Muscle layer of duodenum (tissue), 2 donors: ENCODE measurements around the gene ERGIC2.
"Not testable (repeated sequence)": the region's sequence is repeated elsewhere in the genome, so short reads cannot be mapped to it uniquely, and the experiment has no call there.

Experiments
- H3K27ac ChIP-seq: one replicate; pipeline ENCODE4 v1.7.0; 2013; ENCODE audit warnings: mild to moderate bottlenecking, low read length
- H3K27me3 ChIP-seq: one replicate; pipeline ENCODE4 v1.7.0; 2013; ENCODE audit warnings: low read depth, mild to moderate bottlenecking, control low read depth, low read length
- H3K36me3 ChIP-seq, 2 donors: one replicate each; pipeline ENCODE4 v1.7.0; 2013; ENCODE audit warnings: low read length in 2 of 2, control low read depth in 1 of 2, mild to moderate bottlenecking in 1 of 2; ENCODE audit not compliant: insufficient read depth in 2 of 2, control insufficient read depth in 1 of 2
- H3K4me1 ChIP-seq, 2 donors: one replicate each; pipeline ENCODE4 v1.7.0; 2013; ENCODE audit warnings: low read length in 2 of 2, mild to moderate bottlenecking in 2 of 2, control low read depth in 1 of 2, moderate library complexity in 1 of 2; ENCODE audit not compliant: insufficient read depth in 2 of 2, control insufficient read depth in 1 of 2
- H3K4me3 ChIP-seq, 2 donors: one replicate each; pipeline ENCODE4 v1.7.0; 2013; ENCODE audit warnings: low read length in 2 of 2, low read depth in 1 of 2, mild to moderate bottlenecking in 1 of 2
- H3K9me3 ChIP-seq, 2 donors: one replicate each; pipeline ENCODE4 v1.7.0; 2013; ENCODE audit warnings: low read length in 2 of 2, control low read depth in 1 of 2, mild to moderate bottlenecking in 1 of 2; ENCODE audit not compliant: control insufficient read depth in 1 of 2
- donor health status: healthy.

The ERGIC2 gene

DNA sequence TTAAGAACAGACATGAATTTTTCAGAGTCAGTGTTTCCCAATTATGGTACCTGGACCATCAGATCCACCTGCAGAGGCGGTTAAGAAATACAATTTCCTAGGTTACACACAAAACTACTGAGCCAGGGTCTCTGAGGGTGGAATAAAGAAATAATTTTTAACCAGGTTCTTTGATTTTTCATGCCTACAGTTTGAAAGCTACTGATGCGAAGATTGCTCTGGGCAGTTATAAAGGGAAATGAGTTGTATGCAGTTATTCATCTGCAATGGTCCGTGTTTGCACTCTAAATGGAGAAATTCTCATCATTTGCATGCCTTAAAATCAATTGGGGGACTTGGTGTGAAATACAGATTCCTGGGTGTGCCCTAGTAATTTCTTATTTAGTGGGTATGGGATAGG, 89.7 kb downstream of the ERGIC2 start:
- Histone ChIP-seq H3K9me3 (no peaks in the 10 kb centered on the region), H3K27ac (no peak overlapping the region), H3K36me3 (no peaks in the 10 kb centered on the region), H3K4me1 (no peaks in the 10 kb centered on the region), H3K4me3 (no peak overlapping the region), H3K27me3 (no peaks in the 10 kb centered on the region)

DNA sequence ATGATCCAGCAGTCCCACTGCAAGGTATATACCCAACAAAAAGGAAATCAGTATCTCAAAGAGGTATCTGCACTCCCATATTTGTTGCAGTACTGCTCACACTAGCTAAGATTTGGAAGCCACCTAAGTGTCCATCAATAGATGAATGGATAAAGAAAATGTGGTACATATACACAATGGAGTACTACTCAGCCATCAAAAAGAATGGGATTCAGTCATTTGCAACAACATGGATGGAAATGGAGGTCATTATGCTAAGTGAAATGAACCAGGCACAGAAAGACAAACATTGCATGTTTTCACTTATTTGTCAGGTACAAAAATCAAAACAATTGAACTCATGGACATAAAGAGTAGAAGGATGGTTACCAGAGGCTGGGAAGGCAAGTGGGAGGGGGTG, 90.5 kb downstream of the ERGIC2 start:
- H3K27ac ChIP-seq, H3K36me3 ChIP-seq, H3K4me3 ChIP-seq, H3K27me3 ChIP-seq, H3K9me3 ChIP-seq, H3K4me1 ChIP-seq: not testable (repeated sequence)

DNA sequence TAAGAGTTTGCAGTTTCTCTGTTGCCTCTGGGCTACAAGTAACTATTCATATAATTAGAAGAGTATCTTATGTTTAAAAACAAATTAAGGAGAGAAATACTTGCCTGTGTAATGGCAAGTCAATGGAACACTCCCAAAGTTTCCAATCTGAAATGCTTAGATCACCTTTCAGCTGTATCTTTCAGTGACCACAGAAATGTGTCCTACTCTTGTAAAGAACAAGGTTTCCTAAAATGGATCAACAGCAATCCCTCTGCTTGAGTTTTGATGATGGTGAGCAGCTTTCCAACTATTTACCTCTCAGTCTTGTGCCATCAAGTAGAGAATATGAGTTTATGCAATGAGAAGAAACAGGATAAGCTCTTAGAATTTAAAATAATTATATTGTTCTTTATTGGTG, 92.9 kb downstream of the ERGIC2 start:
- Histone ChIP-seq H3K9me3 (no peaks in the 10 kb centered on the region), H3K4me3 (no peak overlapping the region), H3K4me1 (no peaks in the 10 kb centered on the region), H3K36me3 (no peaks in the 10 kb centered on the region), H3K27me3 (no peaks in the 10 kb centered on the region), H3K27ac (no peak overlapping the region)

DNA sequence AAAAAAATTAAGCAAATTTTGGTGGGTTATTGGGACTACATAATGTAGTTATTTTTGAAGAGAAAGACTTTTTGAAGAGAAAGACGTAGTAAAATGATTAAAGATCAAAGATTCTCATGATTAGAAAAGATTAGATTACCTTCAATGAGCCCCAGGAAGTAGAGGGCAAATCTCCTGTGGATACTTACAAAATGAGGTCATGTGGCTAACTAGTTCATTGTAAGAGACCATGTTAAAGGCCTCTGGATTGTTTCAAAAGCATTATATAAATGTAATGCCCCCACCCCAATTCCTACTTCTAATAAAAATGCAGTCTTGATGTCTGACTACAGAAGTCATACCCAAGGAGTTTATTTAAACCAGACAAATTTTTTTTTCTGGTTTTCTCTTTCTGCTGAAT, 93.3 kb downstream of the ERGIC2 start:
- Histone ChIP-seq H3K4me1 (no peaks in the 10 kb centered on the region), H3K27ac (no peak overlapping the region), H3K36me3 (no peaks in the 10 kb centered on the region), H3K4me3 (no peak overlapping the region), H3K9me3 (no peaks in the 10 kb centered on the region), H3K27me3 (no peaks in the 10 kb centered on the region)
